SK-N-SH (cell line): Measurements from ENCODE around the gene PDE6B. TPM values are rescaled to one million over a fixed set of nuclear protein-coding genes. Genes with fewer than 3 reads are reported as not detected.

Experiments
- CTCF ChIA-PET: fragments of 300-600, 350-600 bp; formaldehyde crosslinking; extraction: SDS; loops from one replicate; lab custom pipeline; 2021; lab: Yijun Ruan, JAX
- POLR2A ChIA-PET: fragments of 350-600 bp; sonication (Branson Sonifier 250); formaldehyde crosslinking; extraction: SDS; loops from one replicate; lab custom pipeline; 2020; ENCODE audit warnings: antibody characterized with exemption, inconsistent platforms; lab: Yijun Ruan, JAX
- DNase-seq: peaks from one replicate; pipeline ENCODE4 v3.0.0; 2012
- H2AFZ ChIP-seq: fragments of 200-600 bp; sonication (generic); 2 replicates; pipeline ENCODE4 v1.8.1; 2016; ENCODE audit warnings: antibody characterized with exemption, mild to moderate bottlenecking, low read depth
- H3F3A ChIP-seq: fragments of 200-600 bp; sonication (generic); replicated peaks from 2 replicates; pipeline ENCODE3; 2016; ENCODE audit warnings: antibody characterized with exemption, mild to moderate bottlenecking; ENCODE audit not compliant: insufficient read depth
- H3K27ac ChIP-seq, 2 experiments: fragments of 200-500 bp in 1 of 2; fragments of 200-600 bp in 1 of 2; sonication (Bioruptor generic) in 1 of 2; sonication (generic), shearing (Covaris generic) in 1 of 2; 2 replicates each; pipeline versions ENCODE4 v1.5.1 to v1.6.1; 2014 to 2016; ENCODE audit warnings: low read depth in 2 of 2, inconsistent platforms in 1 of 2, low read length in 1 of 2, mild to moderate bottlenecking in 1 of 2, mixed read lengths in 1 of 2
- H3K27me3 ChIP-seq: fragments of 200-600 bp; sonication (generic), shearing (Covaris generic); 2 replicates; pipeline ENCODE4 v1.6.1; 2016; ENCODE audit warnings: mixed run types; ENCODE audit not compliant: insufficient read depth
- H3K36me3 ChIP-seq, 2 experiments: fragments of 200-500 bp in 1 of 2; fragments of 200-600 bp in 1 of 2; sonication (Bioruptor generic) in 1 of 2; sonication (generic) in 1 of 2; replicated peaks in 1 of 2; 2 replicates each; pipeline versions ENCODE3 to v1.5.1; 2014 to 2016; ENCODE audit warnings: low read length in 1 of 2, mild to moderate bottlenecking in 1 of 2; ENCODE audit not compliant: insufficient read depth in 2 of 2, control insufficient read depth in 1 of 2
- H3K4me1 ChIP-seq, 2 experiments: fragments of 200-500 bp in 1 of 2; fragments of 200-600 bp in 1 of 2; sonication (Bioruptor generic) in 1 of 2; sonication (generic), shearing (Covaris generic) in 1 of 2; 2 replicates each; pipeline versions ENCODE4 v1.5.1 to v1.6.1; 2014 to 2016; ENCODE audit warnings: low read depth in 1 of 2, low read length in 1 of 2, mixed run types in 1 of 2; ENCODE audit not compliant: insufficient read depth in 2 of 2, control insufficient read depth in 1 of 2
- H3K4me2 ChIP-seq: fragments of 200-600 bp; sonication (generic), shearing (Covaris generic); 2 replicates; pipeline ENCODE4 v1.6.1; 2017; ENCODE audit warnings: mixed run types
- H3K4me3 ChIP-seq, 2 experiments: fragments of 200-500 bp in 1 of 2; fragments of 200-600 bp in 1 of 2; sonication (Bioruptor generic) in 1 of 2; sonication (generic), shearing (Covaris generic) in 1 of 2; 2 replicates each; pipeline versions ENCODE4 v1.5.1 to v1.8.1; 2014 to 2016; ENCODE audit warnings: low read depth in 2 of 2, inconsistent platforms in 1 of 2, low read length in 1 of 2, mild to moderate bottlenecking in 1 of 2, mixed read lengths in 1 of 2, moderate library complexity in 1 of 2
- H3K79me2 ChIP-seq: fragments of 200-600 bp; sonication (generic); 2 replicates; pipeline ENCODE4 v1.8.1; 2017; ENCODE audit warnings: mild to moderate bottlenecking; ENCODE audit not compliant: insufficient read depth
- H3K9ac ChIP-seq: fragments of 200-600 bp; sonication (generic); 2 replicates; pipeline ENCODE4 v1.6.1; 2017; ENCODE audit warnings: mixed run types
- H3K9me2 ChIP-seq: fragments of 200-600 bp; sonication (generic); 2 replicates; pipeline ENCODE4 v1.6.1; 2017; ENCODE audit warnings: mixed run types
- H3K9me3 ChIP-seq: fragments of 200-600 bp; sonication (generic); 2 replicates; pipeline ENCODE4 v1.6.1; 2017; ENCODE audit warnings: mixed run types, mild to moderate bottlenecking, moderate library complexity
- H4K20me1 ChIP-seq: fragments of 200-600 bp; sonication (generic); 2 replicates; pipeline ENCODE4 v1.6.1; 2017; ENCODE audit warnings: mild to moderate bottlenecking, mixed run types; ENCODE audit not compliant: insufficient read depth
- JUND ChIP-seq: IDR thresholded peaks from 2 replicates; pipeline ENCODE4 v1.4.0; 2012
- MAX ChIP-seq: IDR thresholded peaks from 2 replicates; pipeline ENCODE4 v1.4.0; 2012; ENCODE audit warnings: low read depth
- MEF2A ChIP-seq: IDR thresholded peaks from 2 replicates; pipeline ENCODE4 v1.4.0; 2012; ENCODE audit warnings: low read depth, borderline replicate concordance
- NFIC ChIP-seq: IDR thresholded peaks from 2 replicates; pipeline ENCODE4 v1.4.0; 2012; ENCODE audit warnings: borderline replicate concordance
- PBX3 ChIP-seq: IDR thresholded peaks from 2 replicates; pipeline ENCODE4; 2012
- POLR2AphosphoS5 ChIP-seq: IDR thresholded peaks from 2 replicates; pipeline ENCODE4 v1.6.1; 2012; ENCODE audit warnings: low read depth, low read length
- RAD21 ChIP-seq: IDR thresholded peaks from 2 replicates; pipeline ENCODE4 v1.6.1; 2012; ENCODE audit warnings: mild to moderate bottlenecking, low read length
- REST ChIP-seq: IDR thresholded peaks from 2 replicates; pipeline ENCODE4 v1.6.1; 2012; ENCODE audit warnings: mild to moderate bottlenecking, low read depth, low read length, moderate library complexity
- SMC3 ChIP-seq: IDR thresholded peaks from 2 replicates; pipeline ENCODE4 v1.6.1; 2012; ENCODE audit warnings: low read depth, low read length, improper control_type of control experiment
- TAF1 ChIP-seq: IDR thresholded peaks from 2 replicates; pipeline ENCODE4 v1.6.1; 2012; ENCODE audit warnings: low read depth, mild to moderate bottlenecking, low read length, moderate library complexity, borderline replicate concordance
- TEAD4 ChIP-seq: IDR thresholded peaks from 2 replicates; pipeline ENCODE4 v1.4.0; 2012; ENCODE audit warnings: mild to moderate bottlenecking, borderline replicate concordance; ENCODE audit not compliant: insufficient read depth
- USF2 ChIP-seq: fragments of 150-350 bp; IDR thresholded peaks from 2 replicates; pipeline ENCODE4 v1.6.1; 2017; ENCODE audit warnings: antibody characterized with exemption, low read length, low read depth, borderline replicate concordance
- YY1 ChIP-seq: IDR thresholded peaks from 2 replicates; pipeline ENCODE4 v1.4.0; 2012; ENCODE audit warnings: low read depth, mild to moderate bottlenecking
- WGBS: methylation state at CpG from one replicate; pipeline ENCODE4 v1.1.6; 2017; ENCODE audit warnings: low lambda C conversion rate; 5-methylcytosine and 5-hydroxymethylcytosine counted together
- polyA plus RNA-seq, 3 experiments: library from polyadenylated mRNA; depleted of rRNA; stranded (reverse); fragments of >200 nt; gene quantifications; 2 replicates each; pipeline ENCODE4 v1.2.3, GENCODE V29; 2012
- TF ChIP-seq, protein P1 (sequence below): IDR thresholded peaks from 2 replicates; pipeline ENCODE4 v1.4.0; 2012; ENCODE audit warnings: low read depth, borderline replicate concordance

The PDE6B gene
- polyA plus RNA-seq, 1 of the 3 experiments (the other 2 are of a cell fraction), result 1.2 TPM

DNA sequence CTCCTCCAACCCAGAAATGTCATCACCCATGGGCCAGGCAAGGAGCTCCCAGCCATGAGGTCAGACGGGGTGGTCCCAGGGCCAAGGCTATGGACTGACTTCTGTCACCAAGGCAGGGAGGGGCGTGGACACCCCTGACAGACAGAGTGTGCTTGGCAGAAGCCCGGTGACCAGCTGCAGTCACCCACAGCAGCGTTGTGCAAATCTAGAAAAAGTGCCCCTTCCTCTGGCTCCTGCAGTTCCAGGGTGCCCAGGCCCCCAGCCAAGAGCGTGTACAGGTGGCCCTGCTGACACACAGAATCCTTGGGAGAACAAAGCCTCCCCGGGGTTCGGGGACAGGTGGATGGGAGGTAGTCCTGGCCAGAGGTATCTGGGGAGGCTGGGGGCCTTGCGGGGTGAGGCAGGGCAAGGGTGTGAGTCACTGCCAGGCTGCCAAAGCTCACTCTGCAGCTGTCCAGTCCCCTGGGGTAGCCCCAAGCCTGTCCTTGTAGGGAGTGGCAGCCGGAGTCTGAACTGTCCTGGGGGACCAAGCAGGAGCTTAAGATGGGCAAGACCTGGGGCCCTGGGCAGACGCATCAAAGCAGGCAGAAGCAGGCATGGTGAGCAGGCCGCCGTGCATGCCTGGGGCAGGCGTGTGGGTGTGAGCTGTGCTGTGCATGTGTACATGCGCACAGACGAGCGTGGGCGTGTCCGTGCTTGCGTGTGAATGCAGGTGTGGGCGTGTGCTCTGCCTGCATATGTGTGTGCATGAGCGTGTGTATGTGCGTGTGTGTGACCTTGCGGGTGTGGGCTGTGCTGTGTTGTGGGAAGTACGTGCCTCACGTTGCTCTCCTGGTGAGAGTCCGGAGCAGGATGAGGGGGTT is 52.3 kb downstream of the PDE6B start (continued):
- TF ChIP-seq MAX, result no peak
- no peak for TF ChIP-seq RAD21

DNA sequence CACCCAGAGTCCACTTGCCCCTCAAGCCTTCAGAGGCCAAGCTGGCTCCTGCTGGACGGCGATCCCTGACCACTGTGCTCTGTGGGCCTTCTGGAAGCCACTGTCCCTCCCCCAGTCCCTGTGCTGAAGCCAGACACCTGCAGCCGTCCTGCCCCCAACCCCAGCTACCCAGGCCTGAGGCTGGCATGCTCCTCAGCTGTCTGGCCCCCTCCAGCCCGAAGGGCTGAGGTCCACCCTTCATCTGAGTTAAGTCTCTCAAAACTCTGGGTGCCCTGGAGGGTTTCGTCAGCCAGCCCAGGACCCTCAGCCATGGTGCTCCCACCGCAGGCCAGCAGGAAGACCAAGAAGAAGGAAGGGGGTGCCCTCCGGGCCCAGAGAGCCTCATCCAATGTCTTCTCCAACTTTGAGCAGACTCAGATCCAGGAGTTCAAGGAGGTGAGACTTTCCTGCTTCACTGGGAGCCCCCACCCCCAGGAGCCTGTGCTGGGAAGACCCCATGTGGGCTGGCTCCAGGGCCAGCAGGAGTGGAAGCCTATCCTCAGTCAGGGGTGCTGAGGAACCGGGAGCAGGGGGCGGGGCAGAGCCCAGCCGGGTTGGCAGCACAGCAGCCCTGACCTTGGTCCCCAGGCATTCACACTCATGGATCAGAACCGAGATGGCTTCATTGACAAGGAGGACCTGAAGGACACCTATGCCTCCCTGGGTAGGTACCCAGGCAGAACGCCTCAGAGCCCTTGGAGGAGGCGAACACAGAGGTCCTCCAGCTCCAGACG is 53.1 kb downstream of the PDE6B start:
- WGBS, result 100% methylated on average over 2 of the region's 14 CpGs
- POLR2A ChIA-PET, result no interaction called here
- TF ChIP-seq NFIC, result no peak

DNA sequence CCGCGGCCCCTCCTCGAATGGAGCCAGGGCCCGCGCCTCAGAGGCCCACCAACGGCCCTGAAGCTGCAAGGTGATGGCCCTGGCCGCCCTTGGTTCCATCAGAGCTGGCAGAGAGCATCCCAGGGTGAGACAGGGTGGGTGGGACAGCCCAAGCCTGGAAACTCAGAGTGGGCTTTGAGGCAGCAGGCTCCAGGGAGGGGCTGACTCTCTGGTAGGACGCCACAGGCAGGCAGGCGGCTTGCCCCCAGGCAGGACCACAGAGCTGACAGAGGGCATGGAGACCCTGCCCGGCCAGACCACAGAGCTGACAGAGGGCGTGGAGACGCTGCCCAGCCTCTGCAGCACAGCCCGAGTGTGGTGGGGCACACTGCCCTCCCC is 53.7 kb downstream of the PDE6B start:
- Histone ChIP-seq H3K79me2 (peaks cover 16% of the 10 kb centered on the region; the same call in 1 of the 2 replicates), H3K9me2 (no peaks in the 10 kb centered on the region), H3K36me3 (no peaks in the 10 kb centered on the region), H3K27ac (no peak overlapping the region), H3K4me1 (peaks cover 6 to 43% of the 10 kb centered on the region in 2 experiments; a peak in 1 of 4 replicates), H3K4me2 (no peak overlapping the region), H4K20me1 (no peaks in the 10 kb centered on the region), H3K9ac (no peak overlapping the region), H3K9me3 (no peaks in the 10 kb centered on the region), H3K27me3 (no peaks in the 10 kb centered on the region), H3F3A (no peaks in the 10 kb centered on the region), H3K4me3 (no peak overlapping the region), H2AFZ (no peak overlapping the region)
- CTCF ChIA-PET, result no interaction called here
- WGBS, result 60% methylated on average over 1 of the region's 13 CpGs
- POLR2A ChIA-PET, result no interaction called here
- TF ChIP-seq, protein P1, sequence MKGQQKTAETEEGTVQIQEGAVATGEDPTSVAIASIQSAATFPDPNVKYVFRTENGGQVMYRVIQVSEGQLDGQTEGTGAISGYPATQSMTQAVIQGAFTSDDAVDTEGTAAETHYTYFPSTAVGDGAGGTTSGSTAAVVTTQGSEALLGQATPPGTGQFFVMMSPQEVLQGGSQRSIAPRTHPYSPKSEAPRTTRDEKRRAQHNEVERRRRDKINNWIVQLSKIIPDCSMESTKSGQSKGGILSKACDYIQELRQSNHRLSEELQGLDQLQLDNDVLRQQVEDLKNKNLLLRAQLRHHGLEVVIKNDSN, result no peak
- TF ChIP-seq TAF1 (no peak), JUND (no peak), RAD21 (no peak), NFIC (no peak), YY1 (no peak), USF2 (no peak), TEAD4 (no peak), MEF2A (no peak), PBX3 (no peak), SMC3 (no peak), POLR2AphosphoS5 (no peak), REST (no peak)
- DNase-seq, result no peak

More for the DNA sequence above, 53.1 kb downstream of the PDE6B start:
- no peak for DNase-seq
- CTCF ChIA-PET, result no interaction called here
- Histone ChIP-seq H3K27ac (no peak overlapping the region), H3K4me1 (peaks cover 6 to 37% of the 10 kb centered on the region in 2 experiments; a peak in 1 of 4 replicates), H3K9ac (no peak overlapping the region), H3K9me3 (no peaks in the 10 kb centered on the region), H3K27me3 (no peaks in the 10 kb centered on the region), H3K9me2 (no peaks in the 10 kb centered on the region), H4K20me1 (no peaks in the 10 kb centered on the region), H3K79me2 (peaks cover 19% of the 10 kb centered on the region), H3K4me2 (no peak overlapping the region), H3F3A (no peaks in the 10 kb centered on the region), H3K4me3 (no peak overlapping the region), H3K36me3 (no peaks in the 10 kb centered on the region), H2AFZ (no peak overlapping the region)
